ENCODE data around the gene EPN2.

Gene EPN2

GRCh38 chr17:19360772-19361171, 123.6 kb downstream of the EPN2 start:
- no peaks in the 10 kb centered on the region for H3K9me3 ChIP-seq (ENCODE audit: control insufficient read depth in 2 of 2, low read length in 2 of 2)
- H3K27ac ChIP-seq (ENCODE audit: low read length) = no peak overlapping the region
- H3K4me3 ChIP-seq (ENCODE audit: low read length in 2 of 2) = no peak overlapping the region
- no peaks in the 10 kb centered on the region for H3K27me3 ChIP-seq (ENCODE audit: control insufficient read depth in 1 of 2, insufficient read depth in 2 of 2, low read length in 2 of 2)
- H3K4me1 ChIP-seq (ENCODE audit: control insufficient read depth, insufficient read depth, low read length) = peaks cover 11% of the 10 kb centered on the region
- no peak overlapping the region for H3K9ac ChIP-seq (ENCODE audit: low read length in 2 of 2)
- peaks cover 3 to 10% of the 10 kb centered on the region in 2 donors for H3K36me3 ChIP-seq (ENCODE audit: control insufficient read depth in 2 of 2, insufficient read depth in 2 of 2, low read length in 2 of 2)

- Histone ChIP-seq H3K27ac (ENCODE audit: low read length) (no peak overlapping the region), H3K4me1 (ENCODE audit: control insufficient read depth, insufficient read depth, low read length) (peaks cover 11% of the 10 kb centered on the region), H3K36me3 (ENCODE audit: control insufficient read depth in 2 of 2, insufficient read depth in 2 of 2, low read length in 2 of 2) (peaks cover 3 to 10% of the 10 kb centered on the region in 2 donors), H3K27me3 (ENCODE audit: control insufficient read depth in 1 of 2, insufficient read depth in 2 of 2, low read length in 2 of 2) (no peaks in the 10 kb centered on the region), H3K9ac (ENCODE audit: low read length in 2 of 2) (no peak overlapping the region), H3K4me3 (ENCODE audit: low read length in 2 of 2) (no peak overlapping the region), H3K9me3 (ENCODE audit: control insufficient read depth in 2 of 2, low read length in 2 of 2) (no peaks in the 10 kb centered on the region)
Observed at GRCh38 chr17:19361326-19361725, 124.2 kb downstream of the EPN2 start.

- Histone ChIP-seq H3K9ac (ENCODE audit: low read length in 2 of 2) (peak overlapping the region; percentile 56 to 81), H3K27me3 (ENCODE audit: control insufficient read depth in 1 of 2, insufficient read depth in 2 of 2, low read length in 2 of 2) (no peaks in the 10 kb centered on the region), H3K4me3 (ENCODE audit: low read length in 2 of 2) (peak overlapping the region; percentile 89 to 92), H3K27ac (ENCODE audit: low read length) (peak overlapping the region; percentile 70), H3K36me3 (ENCODE audit: control insufficient read depth in 2 of 2, insufficient read depth in 2 of 2, low read length in 2 of 2) (peaks cover 3 to 10% of the 10 kb centered on the region in 2 donors), H3K4me1 (ENCODE audit: control insufficient read depth, insufficient read depth, low read length) (peaks cover 11% of the 10 kb centered on the region), H3K9me3 (ENCODE audit: control insufficient read depth in 2 of 2, low read length in 2 of 2) (no peaks in the 10 kb centered on the region)
Observed at GRCh38 chr17:19361944-19362276, 124.7 kb downstream of the EPN2 start.

- Histone ChIP-seq H3K9me3 (ENCODE audit: control insufficient read depth in 2 of 2, low read length in 2 of 2) (no peaks in the 10 kb centered on the region), H3K36me3 (ENCODE audit: control insufficient read depth in 2 of 2, insufficient read depth in 2 of 2, low read length in 2 of 2) (peaks cover 0 to 5% of the 10 kb centered on the region in 2 donors), H3K9ac (ENCODE audit: low read length in 2 of 2) (peak within 1 kb of the TSS; percentile 56 to 81), H3K4me3 (ENCODE audit: low read length in 2 of 2) (peak within 1 kb of the TSS; percentile 89 to 92), H3K27me3 (ENCODE audit: control insufficient read depth in 1 of 2, insufficient read depth in 2 of 2, low read length in 2 of 2) (no peaks in the 10 kb centered on the region), H3K27ac (ENCODE audit: low read length) (peak within 1 kb of the TSS; percentile 70), H3K4me1 (ENCODE audit: control insufficient read depth, insufficient read depth, low read length) (peaks cover 11% of the 10 kb centered on the region)
Observed at GRCh38 chr17:19362277-19363113, 125.3 kb downstream of the EPN2 start, which contains the start of gene B9D1. B9D1 (minus strand) TSS chr17:19362723; CDS start chr17:19362569, 154 bp downstream.

GRCh38 chr17:19363114-19363438, 125.9 kb downstream of the EPN2 start:
- peak overlapping the region; percentile 89 to 92 for H3K4me3 ChIP-seq (ENCODE audit: low read length in 2 of 2)
- peaks cover 11% of the 10 kb centered on the region for H3K4me1 ChIP-seq (ENCODE audit: control insufficient read depth, insufficient read depth, low read length)
- H3K36me3 ChIP-seq (ENCODE audit: control insufficient read depth in 2 of 2, insufficient read depth in 2 of 2, low read length in 2 of 2) = peaks cover 0 to 2% of the 10 kb centered on the region in 2 donors
- H3K27me3 ChIP-seq (ENCODE audit: control insufficient read depth in 1 of 2, insufficient read depth in 2 of 2, low read length in 2 of 2) = no peaks in the 10 kb centered on the region
- peak overlapping the region; percentile 70 for H3K27ac ChIP-seq (ENCODE audit: low read length)
- H3K9me3 ChIP-seq (ENCODE audit: control insufficient read depth in 2 of 2, low read length in 2 of 2) = no peaks in the 10 kb centered on the region
- H3K9ac ChIP-seq (ENCODE audit: low read length in 2 of 2) = no peak overlapping the region

GRCh38 chr17:19363460-19364035, 126.4 kb downstream of the EPN2 start:
- H3K9ac ChIP-seq (ENCODE audit: low read length in 2 of 2) = no peak overlapping the region
- H3K27ac ChIP-seq (ENCODE audit: low read length) = no peak overlapping the region
- H3K36me3 ChIP-seq (ENCODE audit: control insufficient read depth in 2 of 2, insufficient read depth in 2 of 2, low read length in 2 of 2) = no peaks in the 10 kb centered on the region
- H3K4me3 ChIP-seq (ENCODE audit: low read length in 2 of 2) = peak overlapping the region in 1 of 2 donors; percentile 89
- no peaks in the 10 kb centered on the region for H3K27me3 ChIP-seq (ENCODE audit: control insufficient read depth in 1 of 2, insufficient read depth in 2 of 2, low read length in 2 of 2)
- peaks cover 11% of the 10 kb centered on the region for H3K4me1 ChIP-seq (ENCODE audit: control insufficient read depth, insufficient read depth, low read length)
- no peaks in the 10 kb centered on the region for H3K9me3 ChIP-seq (ENCODE audit: control insufficient read depth in 2 of 2, low read length in 2 of 2)

- no peaks in the 10 kb centered on the region for H3K9me3 ChIP-seq (ENCODE audit: control insufficient read depth in 2 of 2, low read length in 2 of 2)
- no peak overlapping the region for H3K27ac ChIP-seq (ENCODE audit: low read length)
- no peaks in the 10 kb centered on the region for H3K27me3 ChIP-seq (ENCODE audit: control insufficient read depth in 1 of 2, insufficient read depth in 2 of 2, low read length in 2 of 2)
- H3K36me3 ChIP-seq (ENCODE audit: control insufficient read depth in 2 of 2, insufficient read depth in 2 of 2, low read length in 2 of 2) = no peaks in the 10 kb centered on the region
- H3K4me3 ChIP-seq (ENCODE audit: low read length in 2 of 2) = no peak overlapping the region
- no peak overlapping the region for H3K9ac ChIP-seq (ENCODE audit: low read length in 2 of 2)
- peaks cover 11% of the 10 kb centered on the region for H3K4me1 ChIP-seq (ENCODE audit: control insufficient read depth, insufficient read depth, low read length)
Observed at GRCh38 chr17:19364699-19365498, 127.7 kb downstream of the EPN2 start.

- no peak overlapping the region for H3K27ac ChIP-seq (ENCODE audit: low read length)
- no peak overlapping the region for H3K4me3 ChIP-seq (ENCODE audit: low read length in 2 of 2)
- H3K36me3 ChIP-seq (ENCODE audit: control insufficient read depth in 2 of 2, insufficient read depth in 2 of 2, low read length in 2 of 2) = no peaks in the 10 kb centered on the region
- no peak overlapping the region for H3K9ac ChIP-seq (ENCODE audit: low read length in 2 of 2)
- H3K9me3 ChIP-seq (ENCODE audit: control insufficient read depth in 2 of 2, low read length in 2 of 2) = no peaks in the 10 kb centered on the region
- H3K27me3 ChIP-seq (ENCODE audit: control insufficient read depth in 1 of 2, insufficient read depth in 2 of 2, low read length in 2 of 2) = no peaks in the 10 kb centered on the region
- peaks cover 11% of the 10 kb centered on the region for H3K4me1 ChIP-seq (ENCODE audit: control insufficient read depth, insufficient read depth, low read length)
Observed at GRCh38 chr17:19365499-19365817, 128.3 kb downstream of the EPN2 start.

- Histone ChIP-seq H3K9ac (ENCODE audit: low read length in 2 of 2) (no peak overlapping the region), H3K4me1 (ENCODE audit: control insufficient read depth, insufficient read depth, low read length) (peaks cover 14% of the 10 kb centered on the region), H3K9me3 (ENCODE audit: control insufficient read depth in 2 of 2, low read length in 2 of 2) (no peaks in the 10 kb centered on the region), H3K27me3 (ENCODE audit: control insufficient read depth in 1 of 2, insufficient read depth in 2 of 2, low read length in 2 of 2) (no peaks in the 10 kb centered on the region), H3K27ac (ENCODE audit: low read length) (no peak overlapping the region), H3K4me3 (ENCODE audit: low read length in 2 of 2) (no peak overlapping the region), H3K36me3 (ENCODE audit: control insufficient read depth in 2 of 2, insufficient read depth in 2 of 2, low read length in 2 of 2) (no peaks in the 10 kb centered on the region)
Observed at GRCh38 chr17:19365833-19366636, 128.9 kb downstream of the EPN2 start.

GRCh38 chr17:19366637-19366972, 129.4 kb downstream of the EPN2 start:
- Histone ChIP-seq H3K9ac (ENCODE audit: low read length in 2 of 2) (no peak overlapping the region), H3K9me3 (ENCODE audit: control insufficient read depth in 2 of 2, low read length in 2 of 2) (no peaks in the 10 kb centered on the region), H3K27ac (ENCODE audit: low read length) (no peak overlapping the region), H3K4me3 (ENCODE audit: low read length in 2 of 2) (no peak overlapping the region), H3K4me1 (ENCODE audit: control insufficient read depth, insufficient read depth, low read length) (peaks cover 13% of the 10 kb centered on the region), H3K36me3 (ENCODE audit: control insufficient read depth in 2 of 2, insufficient read depth in 2 of 2, low read length in 2 of 2) (no peaks in the 10 kb centered on the region), H3K27me3 (ENCODE audit: control insufficient read depth in 1 of 2, insufficient read depth in 2 of 2, low read length in 2 of 2) (no peaks in the 10 kb centered on the region)

All from stomach smooth muscle (tissue), 2 donors.